Heart left ventricle (tissue), 16 donors: Measurements from ENCODE around the gene RFX2. TPM values are rescaled to one million over a fixed set of nuclear protein-coding genes. Genes with fewer than 3 reads are reported as not detected.
A peak's percentile ranks its signal among the peaks of the same experiment; 100 is the strongest.
"Not testable (repeated sequence)": the region's sequence is repeated elsewhere in the genome, so short reads cannot be mapped to it uniquely, and the experiment has no call there.

Source experiments
- ATAC-seq, 4 donors: fragments of 200-7000 bp; cut with Tn5 transposase; one replicate each; pipeline ENCODE4 v1.9.1; 2020 to 2022; ENCODE audit warnings: moderate library complexity in 4 of 4, mild to moderate bottlenecking in 3 of 4, moderate number of reproducible peaks in 1 of 4
- DNase-seq, 5 donors: peaks; one replicate each; pipeline ENCODE4 v3.0.0-alpha.2; 2020
- H3K27ac ChIP-seq, 12 donors: fragments of 200-600 bp; sonication (generic) in 4 of 12; one replicate each; pipeline versions ENCODE4 v1.5.0 to v1.8.0; 2016 to 2022; ENCODE audit warnings: mild to moderate bottlenecking in 2 of 12
- H3K27me3 ChIP-seq, 9 donors: fragments of 200-600 bp; sonication (generic) in 2 of 9; one replicate each; pipeline versions ENCODE4 v1.5.1 to v1.8.0; 2016 to 2022; ENCODE audit warnings: mild to moderate bottlenecking in 3 of 9
- H3K36me3 ChIP-seq, 9 donors: fragments of 200-600 bp; sonication (generic) in 2 of 9; one replicate each; pipeline versions ENCODE4 v1.5.0 to v1.8.0; 2018 to 2022; ENCODE audit warnings: mild to moderate bottlenecking in 2 of 9
- H3K4me1 ChIP-seq, 12 donors: fragments of 200-600 bp; sonication (generic) in 4 of 12; one replicate each; pipeline versions ENCODE4 v1.5.0 to v1.8.0; 2016 to 2022; ENCODE audit warnings: mild to moderate bottlenecking in 3 of 12
- H3K4me3 ChIP-seq, 12 donors: fragments of 200-600 bp; sonication (generic) in 4 of 12; one replicate each; pipeline versions ENCODE4 v1.5.0 to v1.8.0; 2017 to 2022; ENCODE audit warnings: mild to moderate bottlenecking in 9 of 12, moderate library complexity in 4 of 12
- H3K9me3 ChIP-seq, 12 donors: fragments of 200-600 bp; sonication (generic) in 4 of 12; one replicate each; pipeline versions ENCODE4 v1.5.0 to v1.8.0; 2016 to 2022; ENCODE audit warnings: mild to moderate bottlenecking in 1 of 12
- CTCF ChIP-seq, 12 donors: fragments of 200-600 bp; sonication (generic) in 4 of 12; IDR thresholded peaks; one replicate each; pipeline versions ENCODE4 v1.5.0 to v1.8.0; 2018 to 2022; ENCODE audit warnings: antibody characterized with exemption in 12 of 12, mild to moderate bottlenecking in 5 of 12
- POLR2A ChIP-seq, 2 donors: fragments of 450-650 bp; IDR thresholded peaks; one replicate each; pipeline ENCODE4 v1.6.1; 2017; ENCODE audit warnings: antibody characterized with exemption in 2 of 2, mild to moderate bottlenecking in 2 of 2, moderate library complexity in 2 of 2
- WGBS, 4 donors: extraction: QIAGEN DNeasy Blood & Tissue Kit in 2 of 4; methylation state at CpG; one replicate each; pipeline versions ENCODE4 v1.1.5 to v1.1.7; 2013 to 2018; 5-methylcytosine and 5-hydroxymethylcytosine counted together
- intact Hi-C, 10 donors: fragments of 100-400 bp; cut with DNase I; formaldehyde crosslinking; loops; one replicate each; pipeline versions ENCODE4 v1.11.1 to v1.14.2; 2022
- polyA plus RNA-seq, 2 donors: library from polyadenylated mRNA; stranded (reverse); fragments of 200-250 nt; gene quantifications; one replicate each; pipeline ENCODE4 v1.2.3, GENCODE V29; 2013
- total RNA-seq, 9 donors: library from RNA; depleted of rRNA in 2 of 9; stranded (reverse); fragments of >200 nt in 2 of 9; fragmentation: NEBNext Ultra II Directional in 3 of 9; extraction: Animal tissue kit (Norgen Biotek cat#: 25700) in 3 of 9; gene quantifications; one replicate each; pipeline versions ENCODE4 v1.1.0 to v1.2.4, GENCODE V29; 2016 to 2023
- donor health status: ischemic (EF 13 %, LVEDD 7.1; RV severe dilation, severe dysfunction).
- donor health status: healthy with polysubstance abuse.
- donor health status: DM: no; HTN: yes; CAD: no.
- donor health status: DM: no; HTN: no; CAD: no.
- donor health status: ischemic (EF 25% LVEDD 6.9; RV normal size, moderate dysfunction).
- donor health status: ischemic (EF 25% LVEDD 5.7; RV mildly dilated, moderate dysfunction).
- donor health status: healthy.
- donor health status: DM: yes; HTN: yes; CAD: no.
- donor health status: ischemic (EF 35%, LVEDD 5.7; RV mildly dilated, moderate dysfunction).
- donor health status: nonischemic (EF 11% LVEDD 7.7; RV severe dilation, severe dysfunction).
- donor health status: DM: yes; HTN: yes; CAD: no.
- donor health status: PGD.
- donor health status: ischemic (EF 29% LVEDD 5.4; RV normal size, mild dysfunction).
- donor health status: nonischemic (EF 23%, LVEDD 6.1; RV moderate dilation, normal function).

The RFX2 gene
- total and polyA plus RNA-seq, 11 donors, result 2.8 to 20.0 (median 5.9) TPM

- peak in 1 of 4 donors; percentile 8 for ATAC-seq
These were observed 36.2 kb downstream of the RFX2 start for GRCh38 chr19:6073858-6074708.

DNA sequence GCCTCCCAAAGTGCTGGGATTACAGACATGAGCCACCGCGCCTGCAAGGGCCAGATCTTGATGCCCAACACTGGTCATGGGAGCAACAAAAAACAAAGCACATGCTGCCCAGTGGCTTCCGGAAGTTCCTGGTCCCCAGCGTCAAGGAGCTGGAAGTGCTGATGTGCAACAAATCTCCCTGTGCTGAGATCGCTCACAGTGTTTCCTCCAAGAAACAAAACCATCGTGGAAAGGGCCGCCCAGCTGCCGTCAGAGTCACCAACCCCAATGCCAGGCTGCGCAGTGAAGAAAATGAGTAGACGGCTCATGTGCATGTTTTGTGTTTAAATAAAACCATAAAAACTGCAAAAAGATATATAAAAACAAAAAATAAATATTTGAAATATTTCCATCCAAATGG is 37.1 kb downstream of the RFX2 start:
- H3K4me3 ChIP-seq, H3K27me3 ChIP-seq, H3K36me3 ChIP-seq, H3K9me3 ChIP-seq, intact Hi-C loops, DNase-seq, ATAC-seq: not testable (repeated sequence)
- WGBS, 4 donors, result 91 to 94% (median 91%) methylated on average over 10 of the region's 10 CpGs
- H3K27ac ChIP-seq, result peak overlapping the region in 1 of 12 donors; percentile 80
- peaks cover 0 to 19% (median 10%) of the 10 kb centered on the region in 12 donors for H3K4me1 ChIP-seq

More at GRCh38 chr19:6073858-6074708, 36.2 kb downstream of the RFX2 start:
- H3K27me3 ChIP-seq, result no peaks in the 10 kb centered on the region
- H3K9me3 ChIP-seq, result no peaks in the 10 kb centered on the region
- intact Hi-C loops, result no loop called here
- no peak overlapping the region for H3K4me3 ChIP-seq
- TF ChIP-seq POLR2A (IDR thresholded peaks at IDR 0.05), result no peak
- TF ChIP-seq CTCF (IDR thresholded peaks at IDR 0.05), result no peak
- peak overlapping the region in 1 of 12 donors; percentile 64 for H3K27ac ChIP-seq
- DNase-seq, result no peak
- WGBS, 4 donors, result 93 to 95% (median 94%) methylated on average over 15 to 17 of the region's 17 CpGs
- H3K4me1 ChIP-seq, result peaks cover 0 to 19% (median 2%) of the 10 kb centered on the region in 12 donors
- H3K36me3 ChIP-seq, result no peaks in the 10 kb centered on the region

DNA sequence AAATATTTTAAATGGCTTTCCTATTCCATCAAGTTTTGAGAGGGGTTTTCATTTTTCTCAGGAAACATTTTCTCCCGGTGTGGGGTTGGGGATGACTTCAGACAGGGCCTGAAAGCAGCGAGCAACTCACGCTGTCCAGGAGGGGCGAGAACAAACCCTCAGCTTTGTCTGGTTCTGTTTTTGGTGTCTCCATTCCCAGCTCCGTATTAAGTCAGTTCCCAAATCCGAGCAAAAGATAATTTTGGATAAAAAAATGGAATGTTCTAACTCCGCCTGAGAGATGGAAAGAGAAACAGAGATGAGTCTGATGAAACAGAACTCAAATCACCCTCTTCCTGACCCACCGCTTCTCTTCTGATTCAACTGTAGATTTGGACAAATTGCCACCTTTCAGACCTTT is 38.4 kb downstream of the RFX2 start:
- no peak for ATAC-seq
- Histone ChIP-seq H3K36me3 (no peaks in the 10 kb centered on the region), H3K27me3 (no peaks in the 10 kb centered on the region), H3K4me3 (no peak overlapping the region), H3K9me3 (no peaks in the 10 kb centered on the region), H3K4me1 (peaks cover 7 to 26% (median 20%) of the 10 kb centered on the region in 12 donors), H3K27ac (peak overlapping the region in 4 of 12 donors; percentile 36 to 80 (median 58))
- no peak for DNase-seq
- WGBS, 4 donors, result 84 to 88% (median 85%) methylated on average over 8 of the region's 8 CpGs
- intact Hi-C loops, result no loop called here
- no peak for TF ChIP-seq POLR2A (IDR thresholded peaks at IDR 0.05)
- no peak for TF ChIP-seq CTCF (IDR thresholded peaks at IDR 0.05)

DNA sequence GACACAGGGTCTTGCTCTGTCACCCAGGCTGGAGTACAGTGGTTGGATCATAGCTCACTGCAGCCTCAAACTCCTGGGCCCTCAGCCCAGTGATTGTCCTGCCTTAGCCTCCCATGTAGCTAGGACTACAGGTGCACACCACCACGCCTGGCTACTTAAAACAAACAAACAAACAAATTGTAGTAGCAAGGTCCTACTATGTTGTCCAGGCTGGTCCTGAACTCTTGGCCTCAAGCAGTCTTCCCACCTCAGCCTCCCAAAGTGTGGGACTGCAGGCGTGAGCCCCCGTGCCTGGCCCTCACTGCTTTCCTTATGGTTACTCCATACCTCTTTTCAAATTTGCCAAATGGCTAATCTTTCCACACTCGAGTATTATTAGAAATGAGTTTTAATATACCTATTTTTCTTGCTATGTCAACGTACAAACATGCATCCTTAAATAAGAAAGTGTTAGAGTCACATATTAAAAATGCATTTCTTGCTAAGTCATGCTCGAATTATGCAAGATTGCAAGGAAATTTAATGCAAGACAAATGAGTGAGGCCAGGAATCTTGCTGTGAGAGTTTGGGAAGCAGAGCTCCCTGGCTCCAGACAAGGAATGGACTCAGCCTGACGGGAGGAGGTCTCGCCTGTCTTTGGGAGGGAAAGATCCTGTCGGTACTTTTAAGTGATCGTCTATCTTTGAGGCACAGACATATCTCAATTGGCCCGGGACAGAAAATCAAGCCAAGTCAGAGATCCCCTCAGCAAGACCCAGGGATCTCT is 39.4 kb downstream of the RFX2 start:
- H3K4me3 ChIP-seq, result no peak overlapping the region
- no peaks in the 10 kb centered on the region for H3K9me3 ChIP-seq
- H3K4me1 ChIP-seq, result peaks cover 7 to 34% (median 28%) of the 10 kb centered on the region in 12 donors
- H3K27ac ChIP-seq, result peak overlapping the region in 3 of 12 donors; percentile 54 to 80 (median 63)
- ATAC-seq, result no peak
- TF ChIP-seq CTCF (IDR thresholded peaks at IDR 0.05), result no peak
- H3K27me3 ChIP-seq, result no peaks in the 10 kb centered on the region
- intact Hi-C loops, result no loop called here
- peak in 1 of 5 donors; percentile 7 for DNase-seq
- WGBS, 4 donors, result 77 to 83% (median 81%) methylated on average over 11 of the region's 11 CpGs
- H3K36me3 ChIP-seq, result no peaks in the 10 kb centered on the region
